GM19023 (cell line): ENCODE results near the gene STX16.
"Not testable (repeated sequence)": the region's sequence is repeated elsewhere in the genome, so short reads cannot be mapped to it uniquely, and the experiment has no call there.

Source experiments
- ATAC-seq: cut with Tn5 transposase; IDR thresholded peaks from one replicate; pipeline ENCODE4 v1.9.1; 2021; ENCODE audit warnings: mild to moderate bottlenecking, moderate library complexity; ENCODE audit not compliant: unreplicated experiment

The STX16 gene

DNA sequence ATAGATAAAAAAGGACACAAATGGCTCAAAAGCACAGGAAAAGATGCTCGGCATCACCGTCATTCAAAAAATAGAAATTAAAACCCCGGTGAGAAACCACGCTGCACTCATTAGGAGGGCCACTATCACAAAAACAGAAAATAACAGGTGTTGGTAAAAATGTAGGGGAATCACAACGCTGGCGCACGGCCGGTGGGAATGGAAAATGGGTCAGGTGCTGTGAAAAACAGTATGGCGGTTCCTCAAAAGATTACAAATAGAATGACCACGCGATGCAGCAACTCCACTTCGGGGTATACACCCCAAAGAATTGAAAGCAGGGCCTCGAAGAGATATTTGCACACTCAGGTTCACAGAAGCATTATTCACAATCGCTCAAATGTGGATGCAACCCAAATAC is 69.8 kb downstream of the STX16 start:
- ATAC-seq: no peak

DNA sequence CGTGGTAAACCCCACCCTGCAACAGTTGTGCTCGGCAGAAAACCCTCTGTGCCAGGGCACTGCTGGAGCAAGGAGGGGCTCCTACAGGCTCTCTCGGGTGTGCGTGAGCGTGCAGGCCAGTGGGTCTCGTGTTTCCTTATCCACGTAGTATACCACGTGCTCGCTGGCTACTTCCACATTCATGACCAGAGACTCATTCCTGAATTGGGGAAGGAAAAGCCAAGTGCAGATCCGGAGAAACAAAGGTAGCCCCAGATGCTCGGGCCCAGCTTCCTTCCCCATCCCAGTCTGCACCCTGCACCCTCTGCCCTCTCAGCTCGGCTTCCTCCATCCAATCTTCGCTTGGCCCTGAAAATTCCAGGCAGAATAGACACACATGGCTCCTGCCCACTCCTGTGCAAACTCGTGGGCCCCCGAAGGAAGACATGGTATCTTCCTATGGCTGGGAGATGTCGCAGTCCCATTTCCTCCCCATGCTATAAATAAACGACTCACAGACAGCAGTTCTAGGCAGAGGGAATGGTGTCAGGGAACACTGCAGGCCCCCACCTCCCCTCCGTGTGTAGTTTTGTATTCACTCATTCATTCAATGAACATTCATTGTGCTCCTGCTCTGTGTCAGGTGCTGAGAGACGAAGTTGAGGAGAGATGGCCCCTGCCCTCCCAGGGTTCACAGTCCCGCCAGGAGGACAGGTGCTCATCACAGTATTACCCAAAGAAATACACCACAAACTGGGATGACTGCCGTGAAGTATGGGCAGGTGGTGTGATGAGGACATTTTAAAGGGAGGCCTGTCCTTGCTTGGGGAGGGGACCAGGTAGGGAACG is 71.1 kb downstream of the STX16 start:
- ATAC-seq: no peak

DNA sequence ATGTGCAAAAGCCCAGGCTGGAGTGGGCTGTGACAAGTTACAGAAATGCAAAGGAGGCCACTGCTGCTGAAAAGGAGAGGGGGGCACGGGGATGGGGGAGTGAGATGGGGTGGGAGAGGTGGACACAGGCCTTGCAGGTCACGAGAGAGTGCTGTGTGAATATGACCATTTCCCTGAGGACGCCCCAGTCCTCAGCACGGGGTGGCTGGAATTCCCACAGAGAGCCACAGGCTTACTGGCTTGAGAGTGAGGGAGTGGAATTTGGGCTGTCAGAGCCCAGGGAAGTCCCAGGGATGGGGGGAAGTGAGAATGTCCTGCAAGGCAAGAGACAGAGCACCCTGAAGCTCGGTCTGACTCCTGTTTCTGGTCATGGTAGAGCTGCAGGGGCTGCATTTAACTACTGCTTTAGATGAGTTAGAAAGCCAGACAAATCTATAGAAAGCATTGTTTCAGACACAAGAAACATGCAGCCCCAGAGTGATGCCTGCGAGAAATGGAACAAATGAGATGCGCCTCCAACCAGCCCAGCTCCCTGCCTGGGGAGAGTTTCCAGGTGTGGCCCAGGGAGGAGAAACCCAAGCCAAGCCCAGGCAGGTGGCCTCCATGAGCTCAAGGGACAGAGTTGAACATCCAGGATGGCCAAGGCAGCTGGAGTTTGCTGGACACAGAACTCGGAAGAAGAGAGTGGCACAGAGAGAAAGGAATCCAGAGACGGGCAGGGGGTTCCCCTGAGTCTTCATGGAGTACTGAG is 72.0 kb downstream of the STX16 start:
- no peak for ATAC-seq

DNA sequence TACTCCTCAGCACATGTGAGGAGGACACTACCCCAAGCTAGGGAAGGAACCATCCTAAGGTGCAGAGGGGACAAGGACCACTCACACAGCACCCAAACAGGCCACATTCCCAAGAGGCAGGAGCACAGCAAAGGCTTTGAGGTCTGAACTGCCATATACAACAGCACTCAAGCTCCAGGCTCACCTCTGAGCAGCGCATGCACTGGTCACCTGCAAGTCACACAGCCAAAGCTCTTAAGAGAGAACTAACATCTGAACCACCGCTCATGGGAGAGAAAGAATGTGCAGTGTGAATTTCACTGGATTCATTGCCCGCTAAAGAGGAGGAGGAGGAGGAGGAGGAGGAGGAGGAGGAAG is 72.5 kb downstream of the STX16 start:
- ATAC-seq: no peak

DNA sequence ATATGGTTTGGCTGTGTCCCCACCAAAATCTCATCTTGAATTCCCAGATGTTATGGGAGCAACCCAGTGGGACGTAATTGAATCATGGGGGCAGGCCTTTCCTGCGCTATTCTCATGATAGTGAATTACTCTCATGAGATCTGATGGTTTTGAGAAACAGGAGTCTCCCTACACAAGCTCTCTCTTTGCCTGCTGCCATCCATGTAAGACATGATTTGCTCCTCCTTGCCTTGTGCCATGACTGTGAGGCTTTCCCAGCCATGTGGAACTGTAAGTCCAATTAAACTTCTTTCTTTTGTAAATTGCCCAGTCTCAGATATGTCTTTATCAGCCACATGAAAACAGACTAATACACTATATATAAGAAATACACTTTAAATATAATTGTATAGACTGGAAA is 75.1 kb downstream of the STX16 start:
- ATAC-seq: not testable (repeated sequence)
